ENCODE data around the gene PDE4A. TPM values are rescaled to one million over a fixed set of nuclear protein-coding genes. Genes with fewer than 3 reads are reported as not detected.

The PDE4A gene
- polyA plus RNA-seq, 3 donors = 1.7 to 2.8 (median 2.1) TPM

GRCh38 chr19:10505583-10506229 lies 85.4 kb downstream of the PDE4A start:
- DNase-seq (ENCODE audit: low read depth in 3 of 3, low spot score in 2 of 3) = no peak

DNA sequence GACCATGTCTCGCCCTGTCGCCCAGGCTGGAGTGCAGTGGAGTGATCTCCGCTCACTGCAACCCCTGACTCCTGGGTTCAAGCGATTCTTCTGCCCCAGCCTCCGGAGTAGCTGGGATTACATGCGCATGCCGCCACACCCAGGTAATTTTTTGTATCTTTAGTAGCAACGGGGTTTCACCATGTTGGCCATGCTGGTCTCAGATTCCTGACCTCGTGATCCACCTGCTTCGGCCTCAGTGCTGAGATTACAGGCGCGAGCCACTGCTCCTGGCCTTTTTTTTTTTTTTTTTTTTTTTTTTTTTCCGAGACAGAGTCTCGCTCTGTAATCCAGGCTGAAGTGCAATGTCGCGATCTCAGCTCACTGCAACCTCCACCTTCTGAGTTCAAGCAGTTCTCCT lies 87.7 kb downstream of the PDE4A start:
- DNase-seq (ENCODE audit: low read depth in 3 of 3, low spot score in 2 of 3) = no peak

- DNase-seq (ENCODE audit: low read depth in 3 of 3, low spot score in 2 of 3) = no peak
These were observed 88.4 kb downstream of the PDE4A start for GRCh38 chr19:10508707-10509106.

- DNase-seq (ENCODE audit: low read depth in 3 of 3, low spot score in 2 of 3) = no peak
These were observed 90.0 kb downstream of the PDE4A start for GRCh38 chr19:10510301-10510802.

GRCh38 chr19:10513223-10513622 lies 92.9 kb downstream of the PDE4A start:
- no peak for DNase-seq (ENCODE audit: low read depth in 3 of 3, low spot score in 2 of 3)

DNA sequence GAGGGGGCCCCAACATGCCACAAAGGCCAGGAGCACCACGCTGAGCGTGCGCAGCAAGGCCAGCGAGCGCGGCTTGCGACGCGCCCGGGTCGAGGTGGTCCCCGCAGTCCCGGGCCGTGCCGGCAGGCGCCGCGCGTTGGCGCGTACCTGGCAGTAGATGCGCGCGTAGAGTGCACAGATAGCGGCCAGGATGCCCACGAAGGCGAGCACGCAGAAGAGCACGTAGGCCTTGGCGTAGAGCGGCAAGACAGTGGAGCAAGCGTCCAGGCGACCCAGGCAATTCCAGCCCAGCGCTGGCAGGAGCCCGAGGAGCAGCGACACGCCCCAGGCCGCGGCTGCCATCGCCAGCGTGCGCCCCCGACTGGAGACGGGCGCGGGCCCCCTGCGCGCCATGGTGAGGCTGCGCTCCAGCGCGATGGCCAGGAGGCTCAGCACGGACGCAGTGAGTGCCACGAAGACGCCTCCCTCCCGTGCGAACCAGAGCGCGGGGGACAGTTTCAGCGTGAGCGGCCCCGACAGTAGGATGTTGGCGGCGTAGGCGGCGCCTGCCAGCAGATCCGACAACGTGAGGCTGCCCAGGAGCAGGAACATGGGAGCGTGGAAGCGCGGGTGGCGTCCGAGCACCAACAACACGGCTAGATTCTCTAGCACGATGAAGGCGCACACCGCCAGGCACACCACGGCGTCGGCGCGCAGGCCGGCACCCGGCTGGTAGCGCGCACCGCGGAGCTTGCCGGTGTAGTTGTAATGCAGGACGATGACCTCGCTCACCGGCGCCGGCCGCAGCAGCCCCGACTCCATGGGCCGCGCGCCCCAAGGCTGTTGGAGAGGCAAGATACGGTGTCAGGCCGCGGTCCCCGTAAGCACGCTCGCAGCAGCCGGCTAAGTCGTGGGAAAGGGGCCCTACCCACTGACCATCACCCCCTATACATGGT lies 94.1 kb downstream of the PDE4A start:
- no peak for DNase-seq (ENCODE audit: low read depth in 3 of 3, low spot score in 2 of 3)

GRCh38 chr19:10516064-10516385 lies 95.7 kb downstream of the PDE4A start:
- DNase-seq (ENCODE audit: low read depth in 3 of 3, low spot score in 2 of 3) = no peak

DNA sequence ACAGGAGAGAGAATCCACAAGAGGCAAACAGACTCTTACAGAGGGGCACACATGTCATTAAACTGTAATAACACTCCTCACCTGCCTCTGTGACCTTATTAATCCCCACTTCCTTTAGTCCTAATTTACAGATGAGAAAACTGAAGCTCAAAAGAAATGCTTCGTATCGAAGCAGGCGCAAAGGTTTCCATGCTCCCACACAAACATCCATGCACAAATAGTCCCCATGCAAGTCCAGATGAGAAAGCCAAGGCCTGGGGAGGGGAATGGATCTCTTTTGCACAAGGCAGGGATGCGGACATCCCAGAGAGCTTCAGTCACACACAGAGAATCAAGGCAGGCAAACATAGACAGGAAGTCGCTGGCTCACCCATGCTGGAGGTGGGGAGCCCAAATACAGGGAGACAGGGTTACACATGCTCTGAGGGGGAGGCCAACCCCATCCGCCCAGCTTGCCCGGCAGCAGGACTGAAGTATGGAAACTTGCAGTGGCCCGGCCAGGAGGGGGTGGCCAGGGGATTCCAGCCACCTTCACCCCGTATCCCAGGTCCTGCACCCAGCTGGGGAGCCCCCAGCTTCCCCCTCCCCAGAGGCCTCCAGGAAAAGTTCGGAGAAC lies 96.4 kb downstream of the PDE4A start:
- DNase-seq (ENCODE audit: low read depth in 3 of 3, low spot score in 2 of 3) = no peak

GRCh38 chr19:10517361-10517759 lies 97.0 kb downstream of the PDE4A start, which contains the start of gene S1PR5:
TSS of gene S1PR5 (minus strand) at chr19:10517447. CDS start at chr19:10515011, 2,436 bp downstream.
- no peak for DNase-seq (ENCODE audit: low read depth in 3 of 3, low spot score in 2 of 3)

- DNase-seq (ENCODE audit: low read depth in 3 of 3, low spot score in 2 of 3) = no peak
These were observed 97.6 kb downstream of the PDE4A start for GRCh38 chr19:10517760-10518443.

DNA sequence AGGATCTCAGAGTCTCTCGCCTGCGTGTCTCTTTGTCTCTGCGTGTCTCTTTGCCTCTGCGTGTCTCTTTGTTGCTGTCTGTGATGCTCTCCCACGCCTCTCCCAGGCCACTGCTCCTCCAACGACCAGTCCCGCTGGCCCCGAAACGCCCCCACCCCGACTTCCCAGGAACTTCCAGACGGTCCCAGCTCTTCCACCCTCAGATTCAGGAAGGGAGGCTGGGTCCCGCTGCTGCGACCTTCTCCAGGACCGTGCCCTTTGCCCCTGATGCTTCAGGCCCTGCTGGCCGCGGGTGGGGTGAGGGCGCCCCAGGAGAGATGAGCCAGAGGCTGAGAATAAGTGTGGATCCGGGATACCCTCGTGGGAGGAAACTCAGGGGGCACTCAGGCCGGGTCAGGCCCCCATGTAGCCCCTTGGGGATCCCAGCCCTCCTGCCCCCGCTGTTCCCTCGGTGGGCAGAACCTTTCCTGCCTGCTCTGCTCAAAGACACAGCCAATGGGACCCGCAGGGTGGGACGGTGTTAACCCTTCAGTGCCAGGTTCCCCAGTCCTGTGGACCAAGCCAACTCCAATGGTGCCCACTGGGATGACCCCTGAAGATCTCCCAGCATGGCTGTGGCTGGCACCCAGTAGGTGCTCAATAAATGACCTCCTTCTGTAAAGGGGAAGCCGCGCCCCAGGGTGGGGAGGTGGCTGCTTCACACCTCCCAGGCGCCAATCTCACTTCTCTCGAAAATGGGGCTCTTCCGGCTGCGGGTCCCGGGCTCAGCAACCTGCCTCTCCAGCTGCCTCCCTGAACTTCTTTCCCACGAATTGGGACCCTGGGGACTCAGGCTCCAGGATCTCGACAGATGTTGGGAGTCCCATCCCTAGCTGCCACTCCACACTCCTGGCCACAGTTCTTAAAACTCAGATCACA lies 98.4 kb downstream of the PDE4A start:
- no peak for DNase-seq (ENCODE audit: low read depth in 3 of 3, low spot score in 2 of 3)

Other genes starting within 250 kb of the PDE4A start
- 100 to 1,000 TPM in 2 of 3 donors, 10 to 100 TPM in 1; 99.0 to 106 (median 102) TPM for gene DNMT1, start 225.6 kb upstream of the PDE4A start, polyA plus RNA-seq (ENCODE audit: insufficient read length in 3 of 3)
- gene S1PR2, start 189.2 kb upstream of the PDE4A start, polyA plus RNA-seq (ENCODE audit: insufficient read length in 3 of 3) = 10 to 100 TPM in 2 of 3 donors, 1 to 10 TPM in 1; 9.6 to 10.8 (median 10.2) TPM
- gene MRPL4, start 168.3 kb upstream of the PDE4A start, polyA plus RNA-seq (ENCODE audit: insufficient read length in 3 of 3) = 10 to 100 TPM; 30.8 to 34.6 (median 30.8) TPM
- gene ICAM1, start 149.4 kb upstream of the PDE4A start, polyA plus RNA-seq (ENCODE audit: insufficient read length in 3 of 3) = 1 to 10 TPM; 5.8 to 6.5 (median 6.3) TPM
- under 1 TPM in 2 of 3 donors, not detected in 1; 0.21 to 0.55 TPM for gene ICAM4, start 133.6 kb upstream of the PDE4A start, polyA plus RNA-seq (ENCODE audit: insufficient read length in 3 of 3)
- gene ICAM5, start 130.6 kb upstream of the PDE4A start, polyA plus RNA-seq (ENCODE audit: insufficient read length in 3 of 3) = under 1 TPM; 0.08 to 0.18 (median 0.10) TPM
- 1 to 10 TPM; 2.9 to 3.9 (median 3.4) TPM for gene ZGLP1, start 110.7 kb upstream of the PDE4A start, polyA plus RNA-seq (ENCODE audit: insufficient read length in 3 of 3)
- 10 to 100 TPM; 15.4 to 19.3 (median 18.0) TPM for gene FDX2, start 104.5 kb upstream of the PDE4A start, polyA plus RNA-seq (ENCODE audit: insufficient read length in 3 of 3)
- 10 to 100 TPM; 17.9 to 22.8 (median 22.6) TPM for gene RAVER1, start 87.0 kb upstream of the PDE4A start, polyA plus RNA-seq (ENCODE audit: insufficient read length in 3 of 3)
- 10 to 100 TPM in 1 of 3 donors, 1 to 10 TPM in 2; 7.4 to 10.7 (median 8.4) TPM for gene ICAM3, start 80.9 kb upstream of the PDE4A start, polyA plus RNA-seq (ENCODE audit: insufficient read length in 3 of 3)
- gene TYK2, start 40.0 kb upstream of the PDE4A start, polyA plus RNA-seq (ENCODE audit: insufficient read length in 3 of 3) = 100 to 1,000 TPM in 1 of 3 donors, 10 to 100 TPM in 2; 96.7 to 100 (median 97.5) TPM
- 100 to 1,000 TPM; 141 to 150 (median 144) TPM for gene CDC37, start 17.0 kb upstream of the PDE4A start, polyA plus RNA-seq (ENCODE audit: insufficient read length in 3 of 3)
- 10 to 100 TPM; 84.6 to 89.6 (median 89.1) TPM for gene KEAP1, start 82.8 kb downstream of the PDE4A start, polyA plus RNA-seq (ENCODE audit: insufficient read length in 3 of 3)
- 1 to 10 TPM; 1.3 to 1.7 (median 1.5) TPM for gene S1PR5, start 96.9 kb downstream of the PDE4A start, polyA plus RNA-seq (ENCODE audit: insufficient read length in 3 of 3)
- 10 to 100 TPM; 27.3 to 33.3 (median 29.8) TPM for gene ATG4D, start 123.4 kb downstream of the PDE4A start, polyA plus RNA-seq (ENCODE audit: insufficient read length in 3 of 3)
- 10 to 100 TPM; 28.7 to 38.8 (median 37.1) TPM for gene KRI1, start 145.5 kb downstream of the PDE4A start, polyA plus RNA-seq (ENCODE audit: insufficient read length in 3 of 3)
- gene CDKN2D, start 148.4 kb downstream of the PDE4A start, polyA plus RNA-seq (ENCODE audit: insufficient read length in 3 of 3) = 10 to 100 TPM; 10.8 to 11.9 (median 10.9) TPM
- 10 to 100 TPM; 41.8 to 51.5 (median 41.9) TPM for gene AP1M2, start 166.8 kb downstream of the PDE4A start, polyA plus RNA-seq (ENCODE audit: insufficient read length in 3 of 3)
- gene SLC44A2, start 205.0 kb downstream of the PDE4A start, polyA plus RNA-seq (ENCODE audit: insufficient read length in 3 of 3) = 100 to 1,000 TPM; 191 to 213 (median 201) TPM
- gene ILF3, start 233.8 kb downstream of the PDE4A start, polyA plus RNA-seq (ENCODE audit: insufficient read length in 3 of 3) = 100 to 1,000 TPM; 238 to 254 (median 244) TPM

Data from right renal cortex interstitium (tissue), 3 donors.